Brain pericyte (primary cell): ENCODE measurements around the gene ITGA3.

Experiments
- DNase-seq: peaks from one replicate; pipeline ENCODE4 v3.0.0-alpha.2; 2012; ENCODE audit warnings: low read depth, low spot score

The ITGA3 gene

GRCh38 chr17:50055426-50056216 lies at the start of gene ITGA3:
Gene ITGA3, plus strand, starts transcription at chr17:50056110. Its CDS starts 330 bp downstream, at chr17:50056440.
- no peak for DNase-seq

DNA sequence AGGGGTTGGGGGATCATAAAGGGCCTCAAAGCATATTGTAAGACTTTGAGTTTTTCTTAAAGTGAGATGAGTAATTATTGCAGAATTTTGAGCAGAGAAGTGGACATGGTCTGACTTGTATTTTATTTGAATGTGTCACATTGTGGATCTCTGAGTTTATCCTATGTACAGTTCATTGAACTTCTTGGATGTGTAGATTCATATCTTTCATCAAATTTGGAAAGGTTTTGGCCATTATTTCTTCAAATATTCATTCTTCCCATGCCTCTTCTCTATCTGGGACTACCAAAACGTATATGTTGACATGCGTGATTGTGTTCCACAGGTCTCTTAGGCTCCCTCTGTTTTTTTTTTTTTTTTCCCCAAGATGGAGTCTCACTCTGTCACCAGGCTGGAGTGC lies 46.6 kb upstream of the ITGA3 start:
- no peak for DNase-seq

DNA sequence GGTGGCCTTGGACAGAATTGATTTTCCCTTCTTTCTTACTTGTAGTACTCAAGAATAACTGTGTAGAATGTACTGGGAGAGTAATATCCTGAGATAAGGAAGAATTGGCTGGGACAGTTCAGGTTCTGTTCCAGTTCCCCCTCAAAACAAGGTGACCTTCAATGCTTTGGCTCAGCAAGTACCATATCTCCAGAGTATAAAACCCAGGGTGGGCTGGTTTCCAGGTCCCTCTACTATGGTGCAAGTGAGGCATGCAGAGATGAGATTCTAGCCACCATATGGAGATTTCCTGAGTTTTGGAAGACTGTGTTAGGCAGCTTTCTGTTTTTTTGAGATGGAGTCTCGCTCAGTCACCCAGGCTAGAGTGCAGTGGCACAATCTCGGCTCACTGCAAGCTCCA lies 42.8 kb upstream of the ITGA3 start:
- DNase-seq, result no peak

DNA sequence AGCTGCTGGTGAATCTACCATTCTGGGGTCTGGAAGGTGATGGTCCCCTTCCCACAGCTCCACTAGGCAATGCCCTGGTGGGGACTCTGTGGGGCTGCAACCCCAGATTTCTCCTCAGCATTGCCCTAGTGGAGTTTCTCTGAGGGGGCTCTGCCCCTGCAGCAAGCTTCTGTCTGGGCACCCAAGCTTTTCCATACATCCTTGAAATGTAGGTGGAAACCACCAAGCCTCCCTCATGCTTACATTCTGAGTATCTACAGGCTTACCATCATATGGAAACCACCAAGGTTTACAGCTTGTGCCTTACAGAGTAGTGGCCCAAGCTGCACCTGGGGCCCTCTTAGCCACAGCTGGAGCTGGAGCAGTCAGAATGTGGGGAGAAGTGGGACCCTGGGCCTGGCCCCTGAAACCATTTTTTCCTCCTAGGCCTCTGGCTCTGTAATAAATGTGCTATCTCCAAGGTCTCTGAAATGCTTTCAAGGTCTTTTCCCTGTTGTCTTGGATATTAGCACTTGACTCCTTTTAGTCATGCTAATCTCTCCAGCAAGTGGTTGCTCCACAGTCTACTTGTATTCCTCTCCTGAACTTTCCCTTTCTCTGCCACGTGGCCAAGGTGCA lies 41.3 kb upstream of the ITGA3 start:
- DNase-seq, result no peak

- no peak for DNase-seq
These were observed 40.8 kb upstream of the ITGA3 start for GRCh38 chr17:50015146-50015545.

GRCh38 chr17:50018909-50019308 lies 37.0 kb upstream of the ITGA3 start:
- DNase-seq, result no peak

- no peak for DNase-seq
These were observed 34.9 kb upstream of the ITGA3 start for GRCh38 chr17:50020841-50021599.

DNA sequence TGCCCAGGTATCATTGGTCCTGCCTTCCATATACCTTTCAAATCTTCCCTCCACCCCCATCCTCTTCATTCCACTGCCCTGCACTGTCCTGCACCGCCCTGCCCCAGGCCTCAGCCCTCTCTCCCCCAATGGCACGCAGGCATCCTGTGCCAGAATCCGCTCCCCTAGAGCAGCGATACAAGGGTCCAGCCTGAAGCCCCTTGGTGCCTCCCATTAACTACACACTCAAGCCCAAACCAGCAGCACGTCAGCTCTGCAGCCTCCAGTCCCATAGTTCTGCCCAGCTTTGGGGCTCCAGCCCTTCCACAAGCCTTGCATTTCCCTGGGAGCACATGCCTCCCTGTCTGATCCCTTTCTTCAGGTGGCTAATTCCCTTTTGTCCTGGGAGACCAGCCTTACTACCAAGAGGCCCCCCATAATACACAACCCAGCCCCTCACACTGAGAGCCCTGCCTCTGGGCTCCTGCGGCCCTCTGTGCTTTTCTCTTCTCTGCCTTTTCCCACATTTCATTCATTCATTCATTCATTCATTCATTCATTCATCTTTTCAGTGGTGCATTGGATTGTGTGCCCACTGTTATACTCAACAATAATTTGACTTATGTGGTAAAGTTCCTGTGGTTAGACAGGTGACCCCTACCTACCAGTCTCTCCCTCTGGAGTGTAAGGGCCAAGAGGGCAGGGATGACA lies 34.1 kb upstream of the ITGA3 start:
- DNase-seq, result no peak

GRCh38 chr17:50022463-50023130 lies 33.3 kb upstream of the ITGA3 start:
- no peak for DNase-seq

DNA sequence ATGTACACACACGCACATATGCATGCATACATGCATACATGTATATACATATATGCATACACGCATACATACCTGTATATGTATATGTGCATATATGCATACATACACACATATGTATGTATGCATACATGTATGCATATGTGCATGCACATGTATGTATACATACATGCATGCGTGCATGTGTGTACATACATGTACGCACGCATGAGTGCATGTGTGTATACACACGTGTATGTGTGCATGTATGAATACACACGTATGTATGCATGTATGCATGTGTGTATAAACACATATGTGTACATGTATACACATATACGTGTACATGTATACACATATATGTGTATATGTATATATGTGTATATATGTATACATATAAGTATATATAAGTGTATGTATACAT lies 32.4 kb upstream of the ITGA3 start:
- no peak for DNase-seq

DNA sequence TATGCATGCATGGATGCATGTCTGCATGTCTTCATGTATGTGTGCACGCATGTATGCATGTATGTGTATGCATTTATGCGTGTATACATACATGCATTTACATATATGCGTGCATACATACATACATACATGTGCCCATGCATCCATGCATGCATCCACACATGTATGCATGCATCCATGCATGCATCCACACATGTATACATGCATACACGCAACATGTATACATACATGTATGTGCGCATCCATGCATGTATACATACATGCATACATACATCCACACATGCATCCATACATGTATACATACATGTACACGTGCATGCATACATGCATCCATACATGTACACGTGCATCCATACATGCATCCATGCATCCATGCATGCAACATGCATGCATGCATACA lies 31.1 kb upstream of the ITGA3 start:
- DNase-seq, result no peak

DNA sequence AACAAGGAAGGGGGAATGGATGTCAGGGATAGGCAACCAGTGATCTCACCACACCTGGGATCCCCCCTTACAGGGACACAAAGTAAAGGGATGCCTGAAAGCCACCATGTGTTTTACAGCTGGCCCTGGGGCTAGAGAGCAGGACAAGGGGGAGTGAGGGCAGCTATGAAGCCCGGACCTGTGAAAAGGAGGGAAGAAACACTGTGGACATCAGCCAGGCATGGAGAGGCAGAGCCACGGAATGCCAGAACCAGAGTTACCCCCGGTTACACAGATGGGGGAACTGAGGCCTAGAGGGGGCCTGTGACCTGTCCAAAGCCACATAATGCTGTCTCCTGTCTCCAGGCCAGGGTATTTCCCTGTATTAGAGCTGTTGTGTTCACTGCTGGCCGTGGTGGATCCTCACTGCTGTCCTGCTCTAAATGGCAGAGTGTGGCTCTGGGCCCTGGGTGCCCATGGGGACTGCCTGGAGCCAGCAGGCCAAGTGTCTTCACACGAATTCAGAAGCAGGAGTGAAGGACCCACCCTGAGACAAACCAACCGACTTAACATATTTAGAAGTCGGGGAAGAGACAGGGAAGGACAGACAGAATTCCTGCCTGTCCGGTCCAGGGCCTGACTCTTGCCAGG lies 29.7 kb upstream of the ITGA3 start:
- DNase-seq, result no peak

- DNase-seq, result peak; percentile 66
These were observed 29.1 kb upstream of the ITGA3 start for GRCh38 chr17:50026837-50027171.

GRCh38 chr17:50027172-50027880 lies 28.6 kb upstream of the ITGA3 start:
- DNase-seq, result no peak

DNA sequence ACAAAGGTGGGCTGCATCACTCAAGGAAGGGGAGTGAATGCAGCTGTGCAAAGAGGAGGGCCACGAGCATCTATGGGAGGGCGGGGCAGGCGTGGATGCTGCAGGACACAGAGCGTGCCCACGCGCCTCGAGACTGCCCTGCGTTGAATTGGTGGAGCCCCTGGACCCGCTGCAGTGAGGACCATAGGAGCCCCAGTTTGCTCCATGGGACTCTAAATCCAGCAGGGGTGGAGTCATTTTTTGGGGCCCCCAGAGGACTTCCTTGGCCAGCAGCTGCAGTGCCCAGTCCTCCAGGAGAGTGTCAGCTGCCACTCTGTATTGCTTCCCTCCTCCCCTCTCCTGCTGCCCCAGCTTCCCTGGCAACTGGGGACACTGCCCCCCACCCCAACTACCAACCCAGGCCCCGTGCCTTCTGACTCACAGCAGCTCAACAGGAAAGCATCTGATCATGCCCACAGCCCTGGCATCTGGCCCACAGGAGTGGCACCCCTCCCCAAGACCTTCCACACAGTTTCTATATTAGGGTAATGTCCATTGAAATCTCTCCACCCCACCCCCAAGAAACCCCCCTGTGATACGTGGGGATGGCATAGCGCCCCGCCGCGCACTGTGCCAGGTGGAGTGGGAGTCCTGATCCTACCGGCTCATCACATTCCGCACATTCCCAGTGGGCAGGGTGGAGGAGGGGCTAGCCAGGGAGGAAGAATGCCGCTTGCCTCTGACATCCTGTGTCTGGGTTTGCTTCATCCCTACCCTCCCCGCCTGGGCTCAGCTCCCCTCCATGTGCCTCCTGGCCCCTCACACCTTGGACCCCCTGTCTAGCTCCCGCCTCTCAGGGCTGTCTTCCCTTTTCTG lies 27.8 kb upstream of the ITGA3 start:
- DNase-seq, result no peak

- DNase-seq, result no peak
These were observed 27.2 kb upstream of the ITGA3 start for GRCh38 chr17:50028736-50029120.

DNA sequence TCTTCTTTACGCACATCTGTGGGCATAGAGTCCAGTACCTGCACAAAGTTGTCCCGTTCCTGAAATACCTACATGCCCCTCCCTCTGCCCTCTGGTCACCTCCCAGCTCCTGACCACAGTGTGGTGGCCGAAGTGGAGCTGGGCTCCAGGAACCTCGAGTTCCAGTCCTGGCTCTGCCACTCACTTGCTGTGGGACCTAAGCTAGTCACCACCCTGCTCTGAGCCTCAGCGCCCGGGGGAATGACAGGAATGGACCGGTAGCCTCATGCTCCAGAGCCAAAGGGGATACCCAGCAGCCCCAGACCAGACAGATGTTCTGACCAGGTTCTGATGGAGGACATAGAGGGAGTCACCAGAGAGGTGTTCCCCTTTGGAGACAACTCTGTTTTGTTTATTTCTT lies 26.7 kb upstream of the ITGA3 start:
- DNase-seq, result no peak

DNA sequence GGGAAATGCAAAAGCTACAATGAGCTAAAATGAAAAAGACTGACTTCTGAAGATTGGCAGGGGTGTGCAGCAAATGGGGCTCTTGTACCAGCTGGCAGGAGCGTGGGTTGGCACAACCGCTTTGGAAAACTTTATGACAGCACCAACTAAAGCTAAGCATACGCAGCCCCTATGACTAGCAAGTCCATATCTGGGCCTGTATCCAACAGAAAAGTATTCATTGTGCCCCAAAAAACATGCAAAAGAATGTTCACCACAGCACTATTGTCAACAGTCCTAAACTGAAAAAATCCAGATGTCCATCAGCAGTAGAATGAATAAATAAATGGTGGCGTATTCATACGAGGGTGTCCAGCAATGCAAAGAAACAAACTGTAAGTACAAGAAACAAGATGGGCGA lies 22.6 kb upstream of the ITGA3 start:
- no peak for DNase-seq

GRCh38 chr17:50034498-50035364 lies 21.2 kb upstream of the ITGA3 start:
- DNase-seq, result no peak
